IPS DF 19.7 (cell line): ENCODE measurements around the gene TBC1D5.
"Not testable (repeated sequence)": the region's sequence is repeated elsewhere in the genome, so short reads cannot be mapped to it uniquely, and the experiment has no call there.

Source experiments
- DNase-seq: peaks from one replicate; pipeline ENCODE4 v3.0.0-alpha.2; 2013; ENCODE audit warnings: low read depth, low spot score

TBC1D5 gene

DNA sequence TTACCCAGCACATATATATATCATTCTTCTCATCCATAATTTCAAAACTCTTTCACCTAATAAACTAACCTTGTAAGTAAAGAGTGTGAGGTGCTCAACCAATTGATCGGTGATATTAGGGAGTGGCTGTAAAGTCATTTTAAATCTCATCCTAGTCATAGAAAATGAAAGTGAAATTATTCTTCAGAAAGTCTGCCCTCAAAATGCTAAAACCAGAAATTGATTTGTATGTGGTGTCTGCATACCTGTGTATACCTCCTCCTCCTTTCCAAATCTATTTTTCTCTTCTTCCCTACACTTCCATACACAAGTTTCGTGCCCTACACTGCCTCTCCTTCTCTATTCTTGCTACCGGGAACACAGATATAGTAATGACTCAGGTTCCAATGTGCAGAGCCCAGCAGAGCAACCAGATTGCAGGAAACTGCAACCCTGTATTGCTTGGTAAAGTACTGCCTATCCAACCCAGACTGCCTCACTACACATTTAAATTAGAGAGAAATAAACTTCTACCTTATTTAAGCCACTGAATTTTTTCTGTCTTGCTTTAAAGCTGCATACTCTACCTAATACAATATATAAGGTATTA, 7.4 kb upstream of the TBC1D5 start:
- no peak for DNase-seq

DNA sequence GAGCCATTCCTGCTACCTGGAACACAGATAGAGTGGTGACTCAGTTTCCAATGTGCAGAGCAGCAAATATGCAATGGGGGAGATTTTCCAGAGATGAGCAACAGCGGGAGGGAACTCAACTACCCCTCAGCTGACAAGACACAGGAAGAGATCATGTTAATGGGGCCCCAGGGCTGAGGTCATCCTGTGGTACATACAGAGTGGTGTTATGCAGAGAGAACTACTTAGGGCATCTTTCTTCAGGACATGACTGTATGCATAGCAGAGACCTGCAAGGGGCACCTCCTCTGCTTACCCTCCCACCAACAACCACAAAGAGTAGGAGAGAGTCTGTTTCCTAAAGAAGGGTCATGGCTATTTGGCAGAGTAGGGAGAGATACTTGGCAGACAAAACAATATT, 6.8 kb upstream of the TBC1D5 start:
- DNase-seq = no peak

DNA sequence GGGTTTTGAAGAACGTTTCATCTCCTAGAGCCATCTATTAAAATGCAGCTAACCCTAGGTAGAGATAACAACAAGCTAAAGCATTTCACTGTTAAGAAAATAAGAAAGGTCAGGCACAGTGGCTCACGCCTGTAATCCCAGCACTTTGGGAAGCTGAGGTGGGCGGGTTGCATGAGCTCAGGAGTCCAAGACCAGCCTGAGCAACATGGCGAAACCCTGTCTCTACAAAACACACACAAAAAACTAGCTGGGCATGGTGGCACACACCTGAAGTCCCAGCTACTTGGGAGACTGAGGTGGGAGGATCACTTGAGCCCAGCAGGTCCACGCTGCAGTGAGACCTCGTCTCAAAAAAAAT, 5.4 kb upstream of the TBC1D5 start:
- no peak for DNase-seq

DNA sequence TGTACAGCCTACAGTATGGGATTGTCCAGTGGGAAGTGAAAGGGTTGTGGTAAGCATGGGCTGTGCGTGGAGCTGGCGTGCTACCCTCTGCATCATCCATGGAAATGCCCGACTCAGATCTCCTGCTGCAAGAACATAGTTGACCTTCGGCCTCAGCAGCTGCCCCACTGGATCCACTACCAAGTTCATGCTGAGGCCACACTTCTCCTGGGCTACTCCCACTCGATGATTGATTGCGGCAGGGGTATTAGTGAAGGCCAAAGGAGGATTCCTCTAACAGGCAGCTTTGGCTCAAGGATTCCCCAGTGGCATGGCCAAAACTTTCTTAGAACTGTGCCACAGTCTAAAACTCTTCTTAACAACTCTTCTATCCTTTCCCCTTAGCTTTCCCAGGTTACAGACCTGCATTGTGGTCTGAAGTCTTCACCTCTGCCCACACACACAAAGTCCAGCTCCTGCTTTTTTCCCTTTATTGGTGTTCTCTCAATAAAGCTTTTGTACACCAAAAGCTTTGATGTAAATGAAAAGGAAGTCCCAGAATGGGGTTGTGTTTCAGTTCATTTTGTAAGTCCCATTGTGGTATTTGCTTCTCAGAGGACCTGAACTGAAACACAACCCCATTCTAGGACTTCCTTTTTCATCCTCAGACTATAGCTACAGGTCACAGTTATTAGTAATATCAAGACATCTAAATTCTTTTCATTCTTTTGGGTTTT, 4.9 kb upstream of the TBC1D5 start:
- DNase-seq = no peak

DNA sequence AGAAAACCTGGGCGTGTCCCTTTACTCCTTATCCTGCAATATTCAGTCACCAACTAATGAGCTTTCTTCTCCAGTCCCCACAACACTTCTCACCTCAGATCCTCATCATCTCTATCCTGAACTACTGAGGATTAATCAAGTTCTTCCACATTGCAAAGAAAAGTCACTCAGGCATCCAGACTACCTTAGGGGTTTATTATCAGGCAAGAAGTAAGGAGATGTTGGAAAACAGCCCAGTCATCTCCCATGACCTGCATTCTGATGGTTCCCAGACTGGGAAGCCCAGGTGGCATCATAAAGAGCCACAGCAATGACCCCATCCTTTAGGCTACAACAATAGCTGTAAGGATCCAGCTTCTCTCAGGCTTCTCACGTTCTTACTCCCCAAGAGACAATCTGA, 3.5 kb upstream of the TBC1D5 start:
- no peak for DNase-seq

DNA sequence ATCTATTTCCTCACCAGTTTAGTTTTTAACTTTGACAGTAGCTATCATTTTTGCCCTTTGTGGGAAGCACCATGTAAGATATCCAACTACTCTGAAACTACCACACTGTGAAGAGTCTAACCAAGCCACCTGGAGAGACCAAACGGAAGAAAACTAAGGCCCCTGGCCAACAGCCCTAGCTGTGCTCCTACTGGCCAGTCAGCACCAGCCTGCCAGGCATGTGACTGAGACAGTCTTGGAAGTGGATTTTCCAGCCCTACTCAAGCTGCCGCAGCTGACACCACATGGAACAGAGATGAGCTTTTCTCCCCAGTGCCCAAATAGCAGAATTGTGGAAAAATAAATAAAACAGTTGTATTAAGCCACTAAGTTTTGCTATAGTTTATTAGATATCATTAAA, 2.9 kb upstream of the TBC1D5 start:
- DNase-seq = no peak

DNA sequence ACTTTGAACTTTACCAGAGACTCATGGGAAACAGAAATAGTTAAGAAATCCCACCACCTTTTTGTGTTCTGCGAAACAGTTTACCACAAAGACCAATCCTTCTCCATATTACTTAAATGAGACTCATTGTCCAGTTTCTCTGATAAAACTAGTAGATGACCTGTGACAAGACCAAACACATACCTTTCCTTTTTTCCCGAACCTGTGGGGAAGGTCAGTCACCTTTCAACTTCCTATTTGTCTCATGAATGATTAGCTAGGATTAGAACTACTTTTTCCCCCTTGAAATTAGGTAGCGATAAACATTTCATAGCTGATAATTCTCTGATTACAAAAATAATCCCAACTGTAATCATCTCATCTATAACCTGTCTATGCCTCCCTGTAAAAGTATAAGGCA, 2.3 kb upstream of the TBC1D5 start:
- DNase-seq = no peak

DNA sequence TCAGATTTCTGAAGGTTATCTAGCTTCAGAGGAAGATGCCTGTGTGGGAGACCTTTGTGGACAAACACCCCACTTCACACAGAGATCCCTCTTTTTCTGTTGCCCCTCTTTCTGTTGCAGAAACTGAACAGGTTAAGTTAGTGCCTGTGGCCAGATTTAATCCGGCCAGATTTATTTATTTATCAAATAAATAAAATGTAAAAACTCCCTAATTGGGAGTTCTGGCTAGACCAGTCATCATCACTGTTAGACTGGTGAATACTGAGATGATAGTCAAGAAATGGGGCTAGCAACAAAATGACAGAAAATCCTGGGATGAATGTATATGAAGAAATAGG, 1.2 kb upstream of the TBC1D5 start:
- DNase-seq = no peak

DNA sequence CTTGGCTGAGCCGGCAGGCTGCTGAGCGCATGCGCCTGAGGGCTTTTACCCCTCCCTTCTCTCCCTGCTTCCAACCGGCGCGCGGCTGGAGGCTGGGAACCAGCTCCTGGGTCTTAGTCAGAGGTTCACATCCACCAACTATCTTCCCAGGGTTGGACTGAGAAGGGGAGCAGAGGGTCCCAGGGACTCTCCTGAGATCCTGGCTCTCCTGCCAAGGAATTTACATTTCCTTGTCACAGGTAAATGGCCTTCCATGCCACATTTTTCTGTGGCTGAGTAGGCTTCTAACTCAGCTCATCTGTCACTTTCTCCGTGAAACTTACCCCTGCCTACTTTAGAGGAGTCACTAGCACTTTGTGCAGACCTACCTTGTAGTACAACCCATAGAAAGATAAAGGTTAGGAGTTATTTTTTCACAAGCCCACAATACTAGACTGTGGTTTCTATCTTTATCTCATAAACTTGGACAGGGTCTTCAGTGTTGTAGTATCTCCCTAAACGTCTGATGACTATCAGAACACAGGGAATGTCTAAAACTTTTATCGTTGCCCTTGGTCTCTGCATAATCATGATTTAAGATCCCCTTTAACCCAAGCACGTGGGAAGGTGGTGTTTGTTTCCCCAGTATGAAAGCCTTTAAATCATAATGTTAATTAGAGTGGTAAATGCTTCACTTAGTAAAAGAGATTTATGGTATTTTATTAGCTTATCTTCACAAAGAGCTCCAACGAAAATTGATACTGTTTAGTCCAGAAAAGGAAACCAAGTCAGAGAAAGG, 638 bp upstream of the TBC1D5 start:
- peak; percentile 88 for DNase-seq

DNA sequence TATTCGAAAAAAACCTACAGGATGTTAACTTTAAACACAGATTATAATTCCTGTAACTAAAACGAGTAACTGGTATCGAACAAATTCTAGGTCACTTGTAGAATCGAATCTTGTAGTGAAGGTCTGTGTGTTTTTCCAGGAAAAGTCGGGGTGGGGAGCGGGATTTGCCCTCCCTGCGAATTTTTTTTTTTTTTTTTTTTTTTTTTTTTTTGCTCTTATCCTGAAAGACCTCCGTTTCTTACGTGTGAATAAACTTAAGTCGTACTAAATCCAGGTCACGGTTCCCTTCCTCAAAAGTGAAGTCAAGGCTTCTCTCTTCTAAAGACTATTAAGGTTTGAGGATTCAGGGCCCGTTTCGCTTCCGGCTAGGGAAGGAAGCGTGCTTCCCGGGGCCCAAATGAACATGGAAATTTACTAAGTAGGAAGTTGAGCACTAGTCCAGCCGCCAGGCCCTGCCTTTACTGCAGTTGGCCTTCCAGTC, 770 bp downstream of the TBC1D5 start:
- peak; percentile 60 for DNase-seq

DNA sequence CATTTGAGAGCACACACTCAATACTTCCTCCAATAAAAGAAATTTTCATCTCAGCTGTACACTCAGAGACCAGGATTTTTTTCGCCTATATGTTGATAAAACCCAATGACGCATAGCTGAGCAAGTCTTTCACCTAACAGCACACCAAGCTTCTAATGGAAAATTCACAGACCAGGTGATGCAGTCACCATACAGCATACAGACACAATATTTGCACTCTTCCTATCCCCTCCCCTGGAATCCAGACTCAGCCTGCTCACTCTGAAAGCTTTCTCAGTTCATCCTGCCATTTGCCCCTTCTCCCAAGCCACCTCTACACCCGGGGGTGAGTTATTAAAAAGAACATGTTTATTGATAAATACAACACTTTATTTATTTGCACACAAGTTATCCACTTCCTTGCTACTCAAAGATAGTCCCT, 1.7 kb downstream of the TBC1D5 start:
- no peak for DNase-seq

DNA sequence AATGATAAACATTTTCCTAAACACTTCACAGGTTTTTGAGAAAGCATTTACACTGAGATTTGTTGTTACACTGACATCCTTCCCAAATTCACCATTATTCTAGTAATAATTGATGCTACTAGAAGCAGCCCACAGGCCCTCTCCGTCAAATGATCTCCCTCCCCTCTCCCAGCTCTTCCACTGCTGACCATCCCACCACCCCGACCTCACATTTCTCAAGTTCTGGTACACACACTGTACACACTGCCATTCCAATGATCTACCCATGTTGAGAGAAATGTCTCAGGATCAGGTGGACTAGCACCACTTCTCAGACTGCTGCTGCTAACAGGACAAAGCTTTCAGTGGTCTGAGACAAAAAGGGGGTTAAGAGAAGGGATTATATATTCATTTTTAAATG, 3.5 kb downstream of the TBC1D5 start:
- no peak for DNase-seq

DNA sequence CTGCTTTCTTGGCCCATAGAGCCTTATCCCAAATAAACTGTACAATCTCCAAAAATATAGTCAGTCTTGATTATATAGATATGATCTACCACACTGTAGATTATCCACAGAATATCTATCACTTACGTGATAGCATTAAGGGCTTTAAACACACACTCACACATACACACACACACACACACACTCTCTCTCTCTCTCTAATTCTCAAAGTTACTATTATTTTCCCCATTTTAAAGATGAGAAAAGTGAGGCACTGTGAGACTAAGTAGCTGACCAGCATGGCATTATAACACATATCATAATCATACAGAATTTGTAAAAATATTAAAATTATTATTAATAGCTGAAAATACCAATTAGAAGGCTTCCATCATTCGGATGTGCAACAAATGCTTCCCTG, 4.2 kb downstream of the TBC1D5 start:
- DNase-seq = no peak

DNA sequence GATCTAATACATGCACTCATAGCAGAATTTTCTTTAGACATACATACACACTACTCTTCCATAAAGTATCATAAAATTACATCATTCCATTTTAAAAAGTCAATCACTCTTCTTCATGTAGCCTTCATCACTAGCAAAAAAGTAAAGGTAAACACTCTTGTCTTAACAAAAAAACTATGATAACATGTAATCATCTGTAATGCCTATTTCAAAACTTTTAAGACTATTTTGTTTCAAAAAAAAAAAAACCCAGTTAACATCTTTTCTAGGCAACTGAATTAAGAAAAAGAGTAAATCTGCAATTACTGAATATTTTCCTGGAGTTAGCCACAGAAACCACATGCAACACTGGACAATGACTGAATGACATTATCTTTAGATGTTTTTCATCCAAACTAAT, 4.8 kb downstream of the TBC1D5 start:
- no peak for DNase-seq

DNA sequence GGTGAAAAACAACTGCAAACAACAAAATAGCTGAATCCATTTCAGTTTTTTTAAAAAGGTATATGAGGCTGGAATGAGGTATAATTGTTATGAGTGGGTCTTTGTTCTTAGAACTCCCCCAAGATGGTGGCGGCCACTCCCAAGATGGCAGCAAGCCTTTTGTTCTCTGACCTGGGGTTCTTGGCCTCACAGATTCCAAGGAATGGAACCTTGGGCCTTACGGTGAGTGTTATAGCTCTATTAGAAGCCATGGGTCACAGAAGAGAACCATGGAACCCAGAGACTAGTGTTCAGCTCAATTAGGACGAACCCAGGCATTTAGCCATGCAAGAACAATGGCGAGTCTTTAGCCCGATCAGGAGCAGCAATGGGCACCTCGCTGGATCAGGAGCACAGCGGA, 7.1 kb downstream of the TBC1D5 start:
- not testable (repeated sequence) for DNase-seq

DNA sequence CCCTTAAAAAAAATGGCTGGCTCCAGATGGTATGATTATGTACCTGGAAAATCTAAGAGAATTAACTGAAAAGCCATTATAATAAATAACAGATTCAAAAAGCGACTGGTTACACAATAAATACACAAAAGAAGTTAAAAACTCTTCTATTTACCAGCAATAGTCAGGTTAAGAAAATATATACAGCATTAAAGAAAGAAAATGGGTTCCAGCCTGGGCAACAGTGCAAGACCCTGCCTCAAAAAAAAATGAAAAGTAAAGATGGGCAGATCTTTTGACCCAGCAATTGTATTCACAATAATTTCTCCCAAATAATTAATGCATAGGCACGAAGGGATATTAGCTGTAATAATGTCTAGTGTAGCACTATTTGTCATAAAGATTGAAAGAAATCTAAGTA, 8.7 kb downstream of the TBC1D5 start:
- no peak for DNase-seq

DNA sequence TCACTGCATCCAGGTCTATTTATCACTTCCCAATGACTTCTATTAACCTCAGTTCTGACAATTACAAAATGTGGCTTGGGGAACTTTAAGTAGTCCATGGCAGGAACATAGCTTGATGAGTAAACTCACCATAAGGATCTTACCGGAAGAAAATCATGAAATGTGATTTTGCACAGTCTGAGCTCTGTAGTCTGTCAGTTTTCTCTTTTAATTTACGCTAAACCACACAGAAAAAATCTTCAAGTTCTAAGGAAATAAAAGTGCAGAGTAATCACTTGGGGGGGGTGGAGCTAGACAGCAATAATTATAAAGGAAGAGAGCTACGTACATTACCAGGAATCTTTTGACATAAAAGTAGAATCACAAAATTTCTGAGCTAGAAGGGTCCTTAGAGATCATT, 9.2 kb downstream of the TBC1D5 start:
- DNase-seq = no peak

DNA sequence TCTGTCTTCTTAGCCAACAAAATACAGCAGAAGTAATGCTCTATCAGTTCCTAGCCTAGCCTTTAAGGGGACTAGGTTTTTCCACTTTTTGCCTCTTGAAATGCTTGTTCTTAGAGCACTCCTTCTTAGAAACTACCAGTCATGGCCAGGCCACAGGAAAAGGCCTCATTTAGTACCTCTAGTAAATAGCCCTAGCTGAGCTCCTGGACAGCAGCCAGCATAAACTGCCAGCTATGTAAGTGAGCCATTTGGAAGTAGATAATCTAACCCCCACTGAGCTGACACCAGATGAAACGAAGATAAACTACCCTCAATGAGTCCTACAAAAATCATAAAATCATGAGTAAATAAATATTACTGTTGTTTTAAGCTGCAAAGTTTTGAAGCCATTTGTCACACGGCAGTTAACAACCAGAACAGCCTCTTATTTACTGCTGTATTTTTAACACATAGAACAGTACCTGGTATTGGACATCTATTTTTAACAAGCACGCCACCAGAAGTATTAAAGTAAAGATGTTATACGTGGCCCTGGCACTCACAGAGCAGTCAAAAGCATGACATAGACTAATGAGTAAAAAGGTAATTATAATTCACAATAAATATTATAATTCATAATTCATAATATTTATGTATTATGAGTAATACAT, 12.0 kb downstream of the TBC1D5 start:
- DNase-seq = no peak

DNA sequence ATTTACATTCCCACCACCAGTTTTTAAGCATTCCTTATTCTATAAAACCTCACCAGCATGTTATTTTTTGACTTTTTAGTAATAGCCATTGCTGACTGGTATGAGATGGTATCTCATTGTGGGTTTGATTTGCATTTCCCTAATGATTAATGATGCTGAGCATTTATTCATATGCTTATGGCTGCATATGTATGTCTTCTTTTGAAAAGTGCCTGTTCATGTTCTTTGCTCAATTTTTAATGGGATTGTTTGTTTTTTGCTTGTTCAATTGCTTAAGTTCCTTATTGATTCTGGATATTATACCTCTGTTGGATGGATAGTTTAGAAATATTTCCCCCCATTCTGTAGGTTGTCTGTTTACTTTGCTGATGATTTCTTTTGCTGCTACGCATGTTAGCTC, 16.1 kb downstream of the TBC1D5 start:
- no peak for DNase-seq

DNA sequence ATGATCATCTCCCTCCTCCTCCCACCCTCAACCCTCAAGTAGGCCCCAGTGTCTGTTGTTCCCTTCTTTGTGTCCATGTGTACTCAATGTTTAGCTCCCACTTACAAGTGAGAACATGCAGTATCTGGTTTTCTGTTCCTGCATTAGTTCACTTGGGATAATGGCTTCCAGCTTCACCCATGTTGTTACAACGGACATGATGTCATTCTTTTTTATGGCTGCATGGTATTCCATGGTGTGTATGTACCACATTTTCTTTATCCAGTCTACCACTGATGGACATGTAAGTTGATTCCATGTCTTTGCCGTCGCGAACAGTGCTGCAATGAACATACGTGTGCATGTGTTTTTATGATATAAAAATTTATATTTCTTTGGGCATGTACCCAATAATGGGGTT, 16.6 kb downstream of the TBC1D5 start:
- not testable (repeated sequence) for DNase-seq

DNA sequence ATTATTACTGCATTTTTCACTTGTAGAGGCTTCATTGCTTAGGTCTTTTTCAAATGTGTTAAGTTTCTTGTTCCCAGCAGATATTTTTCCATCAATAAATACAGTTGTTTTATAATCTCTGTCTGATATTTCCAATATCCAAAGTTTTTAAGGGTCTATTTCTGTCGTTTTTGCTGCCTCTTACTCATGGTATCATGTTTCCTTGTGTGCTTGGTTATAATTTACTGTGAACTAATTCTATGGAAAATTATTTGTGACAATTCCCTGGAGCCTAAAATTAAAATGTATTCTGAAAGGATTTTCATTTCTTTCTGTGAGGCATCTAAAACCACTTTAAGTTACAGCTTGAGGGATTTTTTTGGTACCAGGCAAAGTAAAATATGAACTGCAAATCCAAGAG, 17.5 kb downstream of the TBC1D5 start:
- DNase-seq = no peak

DNA sequence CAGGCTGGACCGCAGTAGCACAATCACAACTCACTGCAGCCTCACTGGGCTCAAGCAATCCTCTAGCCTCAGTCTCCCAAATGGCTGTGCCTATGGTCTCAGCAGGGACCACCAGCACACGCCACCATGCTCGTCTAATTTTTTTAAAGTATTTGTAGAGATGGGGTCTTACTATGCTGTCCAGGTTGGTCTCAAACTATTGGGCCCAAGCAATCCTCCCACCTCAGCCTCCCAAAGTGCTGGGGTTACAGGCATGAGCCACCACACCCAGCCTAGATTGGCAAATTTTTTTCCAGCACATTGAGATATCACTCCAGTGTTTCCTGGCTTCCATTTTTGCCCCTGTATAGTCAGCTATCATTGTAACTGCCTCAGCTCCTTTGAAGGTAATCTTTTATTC, 18.3 kb downstream of the TBC1D5 start:
- no peak for DNase-seq

DNA sequence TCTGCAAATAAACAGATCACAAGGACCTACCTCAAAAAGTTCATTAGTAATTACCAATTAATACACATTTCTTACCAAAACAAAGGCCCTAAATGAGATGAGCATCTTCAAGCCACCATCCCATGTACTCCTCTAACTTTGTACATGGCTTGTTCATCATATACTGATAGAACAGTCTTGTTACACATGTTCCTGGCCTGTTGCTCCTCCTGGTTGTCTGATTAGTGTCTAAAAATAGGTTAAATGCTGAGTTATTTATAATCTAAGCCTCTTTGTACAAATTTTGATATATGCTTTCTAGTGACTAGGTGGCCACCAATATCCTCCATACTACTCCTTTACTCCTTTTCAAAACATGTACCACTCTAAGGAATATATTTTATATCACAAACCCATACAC, 25.0 kb downstream of the TBC1D5 start:
- DNase-seq = no peak
